Activated naive CD4-positive, alpha-beta T cell (primary cell): ENCODE data around the gene NIPAL4.
"Not testable (repeated sequence)": the region's sequence is repeated elsewhere in the genome, so short reads cannot be mapped to it uniquely, and the experiment has no call there.

ENCODE experiments used
- DNase-seq, 4 experiments: peaks; one replicate each; lab custom pipeline; 2025; lab: John Stamatoyannopoulos, UW

Gene NIPAL4

DNA sequence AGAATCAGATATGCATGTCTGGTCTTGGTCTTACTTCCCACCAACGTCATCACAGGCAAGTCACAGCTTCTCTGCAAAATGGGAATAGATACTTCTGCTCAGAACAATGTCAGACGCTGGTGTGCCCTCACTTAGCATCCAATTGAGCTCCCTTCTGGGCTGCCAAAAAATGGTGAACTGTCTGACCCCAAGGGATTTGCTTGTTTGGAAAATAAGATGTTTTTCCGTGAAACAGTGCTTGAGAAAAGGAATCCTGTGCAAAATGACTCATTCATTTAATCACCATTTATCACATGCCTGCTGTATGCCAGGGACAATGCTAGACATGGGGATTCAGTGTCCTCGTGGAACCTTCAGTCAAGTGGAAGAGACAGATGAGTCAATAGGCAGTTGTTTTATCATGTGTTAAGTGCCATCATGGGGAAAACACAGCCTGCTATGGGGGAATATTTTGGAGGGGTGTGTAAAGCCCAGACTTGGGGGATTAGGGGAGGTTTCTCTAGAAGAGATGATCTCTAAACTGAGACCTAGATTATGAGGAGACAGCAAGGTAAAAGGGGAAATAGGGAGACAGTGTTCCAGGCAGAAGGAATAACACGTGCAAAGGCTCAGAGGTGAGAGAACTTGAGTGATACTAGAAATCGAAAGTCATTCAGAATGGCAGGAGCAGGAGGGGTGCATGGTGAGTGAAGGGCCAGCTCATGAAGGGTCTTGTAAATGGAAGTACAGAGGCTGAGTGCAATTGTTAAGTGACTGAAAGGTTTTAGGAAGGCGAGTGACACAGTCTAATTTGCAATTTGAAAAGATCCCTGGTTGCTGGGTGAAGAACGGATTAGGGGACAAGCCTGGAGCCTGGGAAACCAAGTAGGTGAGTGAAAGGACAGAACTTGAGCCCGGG lies 3.9 kb downstream of the NIPAL4 start:
- DNase-seq = no peak

DNA sequence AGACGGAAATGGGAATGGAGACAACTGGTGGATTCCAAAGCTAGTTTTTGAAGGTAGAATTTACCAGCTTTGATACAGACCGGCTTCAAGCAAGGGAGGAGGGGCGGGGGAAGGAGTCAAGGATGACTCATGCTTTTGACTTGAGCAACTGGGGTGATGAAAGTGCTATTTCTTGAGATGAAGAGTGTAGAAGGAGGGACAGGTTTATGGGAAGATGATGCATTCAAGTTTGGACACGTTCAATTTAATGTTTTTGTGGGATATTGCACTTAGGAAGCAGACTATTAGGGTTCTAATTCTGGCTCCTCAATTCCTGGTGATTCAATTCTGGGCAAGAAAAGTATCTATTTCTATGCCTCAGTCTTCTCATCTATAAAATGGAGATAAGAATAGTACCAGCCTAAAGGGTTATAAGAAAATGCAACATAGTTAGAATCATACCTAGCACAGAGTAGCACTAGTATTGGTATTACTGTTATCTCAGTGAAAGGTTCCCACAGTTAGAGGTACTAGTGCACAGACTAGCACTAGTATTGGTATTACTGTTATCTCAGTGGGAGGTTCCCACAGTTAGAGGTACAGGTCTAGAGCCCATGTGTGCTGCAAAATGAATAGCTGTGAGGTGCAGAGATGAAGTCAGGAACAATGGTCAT lies 4.6 kb downstream of the NIPAL4 start:
- DNase-seq = no peak

DNA sequence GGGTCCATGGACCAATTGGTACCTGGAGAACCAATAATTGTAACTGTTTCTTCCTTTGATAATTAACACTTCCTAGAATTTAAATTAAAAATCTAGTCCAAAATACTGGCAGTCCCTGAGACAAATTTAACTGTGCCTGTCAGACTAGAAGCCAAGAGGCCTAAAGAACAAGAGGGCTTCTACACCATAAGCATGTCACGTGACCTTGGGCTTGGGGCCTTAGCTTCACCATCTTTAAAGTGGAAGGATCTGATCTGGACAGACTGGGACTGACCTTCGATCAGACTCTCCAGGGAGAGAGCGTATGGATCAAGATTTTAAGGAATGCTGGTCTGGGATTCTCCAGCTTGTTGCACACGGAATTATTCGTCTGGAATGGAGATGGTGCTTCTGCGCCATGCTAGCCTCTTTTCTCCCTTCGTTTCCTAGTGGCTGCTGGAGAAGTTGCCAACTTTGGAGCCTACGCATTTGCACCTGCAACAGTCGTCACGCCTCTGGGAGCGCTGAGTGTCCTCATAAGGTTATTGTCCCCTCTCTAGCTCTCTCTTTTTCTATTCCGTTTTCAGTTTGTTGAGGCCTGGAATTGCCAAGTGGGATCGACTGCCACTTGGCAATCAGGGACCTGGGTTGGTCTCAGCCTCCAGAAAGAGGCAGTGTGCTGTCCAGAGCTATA lies 8.4 kb downstream of the NIPAL4 start:
- DNase-seq = no peak

DNA sequence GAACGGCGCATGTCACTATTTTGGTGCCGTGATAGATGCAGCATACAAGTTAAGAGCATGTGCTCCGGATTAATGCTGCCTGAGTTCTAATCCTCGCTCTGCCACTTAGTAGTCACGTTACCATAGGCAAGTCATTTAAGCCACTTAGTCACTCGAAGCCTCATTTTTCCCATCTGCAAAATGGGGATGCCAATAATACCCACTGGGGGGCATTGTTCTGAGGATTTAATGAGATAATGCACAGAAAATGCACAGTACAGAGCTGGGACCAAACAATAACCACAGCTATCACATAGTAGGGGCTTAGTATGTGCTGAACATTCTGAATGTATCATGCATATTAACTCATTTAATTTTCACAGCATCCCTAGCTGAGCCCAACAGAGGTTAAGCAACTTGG lies 9.1 kb downstream of the NIPAL4 start:
- no peak for DNase-seq

DNA sequence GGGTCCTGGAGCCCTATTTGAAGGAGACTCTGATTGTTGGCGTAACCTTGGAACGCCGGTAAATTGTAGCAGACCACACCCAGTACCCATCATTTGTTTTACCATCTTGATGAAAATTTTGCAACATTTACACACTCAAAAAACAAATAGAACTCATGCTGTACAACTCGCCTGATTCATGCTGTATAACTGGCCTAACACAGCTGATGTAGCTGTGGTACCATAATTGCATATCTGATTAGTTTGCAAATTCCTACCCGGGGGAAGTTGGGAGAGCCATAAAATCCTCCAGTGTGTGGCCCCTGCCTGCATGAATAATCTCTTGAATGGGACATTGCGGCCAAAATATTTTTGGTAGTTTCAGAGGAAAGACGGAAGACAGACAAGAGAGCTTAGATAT lies 9.7 kb downstream of the NIPAL4 start:
- DNase-seq = no peak

DNA sequence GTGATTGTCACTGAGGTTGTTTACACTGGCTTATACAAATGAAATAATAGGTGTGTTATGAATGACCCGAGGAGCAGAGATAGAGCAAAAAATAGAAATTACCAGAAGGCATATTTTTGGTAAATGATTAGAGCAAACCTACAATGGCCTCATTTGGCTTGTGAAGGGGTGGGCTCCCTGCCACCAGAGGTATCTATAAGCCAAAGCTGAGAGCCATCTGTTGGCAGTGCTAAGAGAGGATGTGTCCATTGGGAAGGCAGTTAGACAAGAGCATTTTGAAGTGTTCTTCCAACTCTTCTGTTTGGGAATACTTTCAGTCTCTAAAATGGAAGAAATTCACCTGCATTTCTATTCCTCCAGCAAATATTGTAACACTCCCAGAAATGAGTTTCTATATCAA lies 10.6 kb downstream of the NIPAL4 start:
- no peak for DNase-seq

DNA sequence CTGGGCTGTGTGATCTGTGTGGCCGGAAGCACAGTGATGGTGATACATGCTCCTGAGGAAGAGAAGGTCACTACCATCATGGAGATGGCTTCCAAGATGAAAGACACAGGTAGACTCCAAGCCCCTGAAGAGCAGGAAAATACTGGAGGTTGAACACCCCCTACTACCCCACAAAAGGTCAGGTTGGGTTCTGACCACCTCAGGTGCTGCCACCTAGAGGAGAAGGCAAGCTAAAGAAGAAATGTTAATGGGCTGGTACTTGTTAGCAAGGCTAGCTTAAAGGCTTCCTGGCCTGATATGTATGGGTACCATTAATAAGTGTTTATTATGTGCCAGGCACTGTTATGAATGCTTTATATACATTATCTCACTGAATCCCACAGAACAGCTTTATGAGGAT lies 11.7 kb downstream of the NIPAL4 start:
- no peak for DNase-seq

DNA sequence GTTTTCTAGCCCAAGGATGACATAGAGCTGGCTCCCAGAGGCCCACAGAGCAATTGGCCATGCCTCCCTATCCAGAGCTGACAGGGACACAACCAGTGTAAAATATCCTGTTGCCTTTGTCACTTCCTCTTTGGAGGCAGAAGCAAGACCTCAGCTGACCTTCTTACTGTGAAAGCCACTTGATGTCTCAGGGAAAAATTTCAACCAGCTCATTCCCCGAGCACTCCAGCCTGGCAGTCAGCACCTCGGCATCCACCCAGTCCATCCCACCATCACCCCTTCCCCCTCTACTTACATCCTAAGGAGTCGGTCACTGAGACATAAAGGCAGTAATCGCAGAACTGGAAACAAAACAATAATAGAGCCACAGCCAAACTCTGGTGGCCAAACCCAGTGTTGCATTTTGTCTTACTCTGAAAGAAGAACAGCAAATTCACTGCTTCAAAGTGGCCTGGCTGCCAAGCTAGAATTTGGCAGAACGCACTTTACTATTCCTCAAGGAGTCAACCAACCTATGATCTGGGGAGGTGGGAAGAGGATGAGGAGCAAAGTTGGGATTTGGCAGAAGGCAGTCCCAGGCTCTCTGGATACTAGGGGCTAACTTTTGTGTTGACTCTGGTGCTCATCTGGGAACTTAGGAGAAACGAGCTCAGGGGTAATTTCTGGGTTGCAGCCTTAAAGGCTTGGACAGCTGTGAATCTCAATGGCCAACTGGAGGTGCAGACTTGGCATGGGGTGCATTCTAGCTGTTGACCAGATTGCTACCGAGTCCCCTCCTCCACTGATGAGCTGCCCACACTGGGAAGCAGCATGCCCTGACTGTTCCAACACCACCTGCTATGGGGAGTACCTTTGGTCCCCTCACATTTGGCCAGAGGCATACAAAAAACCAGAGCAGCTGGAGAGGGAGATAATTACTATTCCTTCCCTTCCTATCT lies 13.6 kb downstream of the NIPAL4 start:
- no peak for DNase-seq

DNA sequence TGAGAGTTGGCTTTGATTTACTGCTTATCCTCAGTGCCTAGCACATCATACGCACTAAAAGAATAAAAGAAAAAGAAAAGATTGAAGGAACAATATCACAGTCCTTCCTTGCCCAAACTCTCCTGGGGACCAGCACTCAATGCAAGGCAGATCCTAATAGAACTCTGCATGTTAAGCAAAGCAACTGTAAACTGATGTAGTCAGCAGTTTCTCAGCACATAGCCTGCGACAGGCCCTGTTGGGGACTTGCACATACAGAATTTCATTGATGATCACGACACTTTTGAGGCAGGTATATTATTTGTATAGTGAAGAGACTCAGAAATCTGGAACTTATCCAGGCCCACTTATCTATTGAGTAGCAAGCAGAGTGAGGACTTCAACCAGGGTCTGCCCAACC lies 15.4 kb downstream of the NIPAL4 start:
- DNase-seq = no peak

DNA sequence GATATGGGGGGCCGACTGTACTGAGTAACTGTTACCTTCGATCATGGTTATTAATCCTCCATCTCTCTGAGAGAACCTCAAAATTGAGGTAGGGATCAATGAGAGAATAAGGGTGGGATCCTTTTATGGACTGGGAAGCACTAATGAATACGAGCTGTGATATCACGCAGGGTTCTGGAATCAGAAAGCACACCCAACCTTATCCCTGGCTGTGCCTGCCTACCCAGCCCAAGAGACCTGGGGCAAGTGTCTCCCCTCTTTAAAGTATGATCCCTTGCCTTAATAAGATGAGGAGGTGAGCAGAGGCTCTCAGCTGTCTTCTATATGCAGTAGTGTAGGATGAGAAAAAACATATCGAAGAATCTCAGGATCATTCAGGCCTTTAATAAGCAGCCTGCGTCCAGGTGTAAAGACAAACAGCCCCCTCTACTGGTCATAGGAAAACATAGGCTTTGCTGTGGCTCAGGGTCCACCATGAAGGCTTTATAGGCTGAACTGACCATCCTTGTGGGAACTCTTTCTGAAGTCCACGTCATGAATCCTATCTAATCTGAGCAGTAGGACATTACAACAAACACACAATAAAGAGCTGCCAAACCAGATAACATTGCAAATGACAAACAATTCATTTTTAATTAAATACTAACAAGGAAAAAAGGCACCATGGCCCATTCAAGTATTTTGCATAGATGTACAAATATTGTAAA lies 16.8 kb downstream of the NIPAL4 start:
- no peak for DNase-seq

DNA sequence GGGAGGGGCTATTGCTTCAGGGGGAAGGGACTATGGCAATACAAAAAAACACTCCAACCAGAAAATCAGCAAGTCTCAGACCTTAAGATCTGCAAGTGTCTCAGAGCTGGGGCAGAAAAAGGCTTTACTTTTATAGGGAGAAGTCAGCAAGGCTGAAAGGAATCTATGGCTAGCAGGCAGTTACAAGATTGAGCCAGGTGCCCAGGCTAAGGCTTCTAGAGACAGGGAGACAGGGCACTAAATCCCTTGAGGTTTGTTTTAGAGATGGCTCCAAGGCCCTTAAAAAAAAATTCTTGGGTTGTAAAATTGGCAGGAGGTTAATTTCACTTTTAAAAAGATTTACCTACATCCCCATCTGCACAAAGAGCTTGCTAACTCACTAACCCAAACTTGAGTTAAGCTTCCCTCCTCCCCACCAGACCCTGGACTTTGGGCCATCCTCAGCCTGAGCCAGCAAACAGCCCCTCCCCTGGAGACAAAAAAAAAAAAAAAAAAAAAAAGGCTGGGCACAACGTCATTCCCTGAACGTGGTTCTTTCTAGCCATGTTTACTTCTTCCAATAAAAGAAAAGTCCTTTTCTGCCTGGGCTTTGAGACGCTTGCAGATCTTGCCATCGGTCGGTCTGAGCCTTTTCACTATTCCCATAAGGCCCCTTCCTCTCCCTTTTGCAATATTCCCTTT lies 17.9 kb downstream of the NIPAL4 start:
- DNase-seq = no peak

DNA sequence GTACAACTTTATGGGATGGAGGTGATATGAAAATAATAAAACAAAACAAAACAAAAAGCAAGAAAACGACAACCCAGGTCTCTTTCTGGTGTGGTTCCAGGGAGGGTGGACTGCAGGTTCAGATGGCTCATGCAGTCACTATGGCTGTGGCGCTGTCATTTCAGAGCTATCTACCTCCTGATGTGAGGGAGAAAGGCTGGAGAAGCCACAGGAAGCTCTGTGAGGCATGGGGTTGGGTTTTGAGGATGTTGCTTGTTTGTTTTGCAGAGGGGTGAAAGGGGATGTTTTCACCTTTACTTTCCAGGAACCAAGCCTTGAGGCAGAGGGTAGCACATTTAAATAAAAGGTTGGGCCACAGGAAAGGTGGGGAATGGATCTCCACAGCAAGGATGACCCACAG lies 18.7 kb downstream of the NIPAL4 start:
- no peak for DNase-seq

DNA sequence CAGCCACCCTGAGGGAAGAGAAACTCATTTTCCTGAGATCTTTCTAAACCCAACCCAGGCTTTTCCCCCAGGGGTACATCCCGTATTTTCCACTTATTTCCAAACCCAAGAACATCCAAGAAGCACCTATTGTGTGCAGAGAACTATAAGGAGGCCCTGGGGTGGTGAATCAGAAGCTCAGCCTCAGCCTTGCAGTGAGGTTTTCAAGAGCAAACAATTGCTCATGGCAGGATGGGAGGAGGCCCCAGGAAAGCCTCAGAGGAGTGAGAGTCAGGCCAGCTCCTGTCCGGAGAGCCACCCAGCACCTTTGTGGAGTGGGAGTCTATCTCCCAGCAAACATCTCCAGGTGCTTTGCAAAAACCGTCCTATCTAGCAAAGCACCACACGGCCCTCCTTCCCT lies 19.2 kb downstream of the NIPAL4 start:
- DNase-seq = no peak

DNA sequence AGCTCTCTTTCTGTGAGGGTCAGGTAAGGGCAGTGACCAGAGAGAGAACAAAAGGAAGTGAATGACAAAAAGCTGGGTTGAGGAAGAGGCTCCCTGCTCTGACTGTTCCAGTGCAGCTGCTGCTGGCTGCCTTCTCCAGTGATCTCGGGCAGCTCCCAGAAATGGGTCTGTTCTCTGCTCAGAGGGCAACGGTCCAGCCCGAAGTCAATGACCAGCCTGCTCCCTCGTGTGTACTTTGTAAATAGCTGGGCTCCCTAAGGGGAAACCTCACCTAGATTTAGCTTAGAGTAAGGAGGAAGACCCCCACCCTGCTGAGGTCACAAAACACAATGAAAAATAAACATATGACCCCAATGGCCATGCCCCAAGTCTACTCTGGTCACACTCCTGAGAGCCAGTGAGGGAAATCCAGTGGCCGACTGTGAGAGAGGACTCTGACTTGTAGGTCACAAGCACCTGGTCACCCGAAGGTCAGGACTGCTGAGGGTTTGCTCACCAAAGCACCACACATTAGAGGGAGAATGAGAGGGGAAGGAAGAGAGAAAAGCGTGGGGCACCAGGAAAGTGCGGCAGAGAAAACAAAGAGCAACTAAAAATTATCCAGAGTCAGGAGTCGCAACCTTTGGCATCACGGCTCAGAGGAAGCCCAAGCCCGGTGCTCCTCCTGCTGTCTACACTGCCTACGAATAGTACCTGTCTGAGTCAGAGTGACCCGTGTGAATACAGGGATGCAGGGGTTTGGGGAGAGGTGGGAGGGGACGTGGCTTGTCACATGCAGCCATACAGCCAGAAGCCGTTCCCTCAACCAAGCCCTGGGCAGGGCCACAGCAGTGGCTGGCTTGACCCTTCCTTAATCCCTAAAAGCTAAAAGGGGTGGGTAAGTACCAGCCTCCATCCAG lies 19.8 kb downstream of the NIPAL4 start:
- DNase-seq = no peak

DNA sequence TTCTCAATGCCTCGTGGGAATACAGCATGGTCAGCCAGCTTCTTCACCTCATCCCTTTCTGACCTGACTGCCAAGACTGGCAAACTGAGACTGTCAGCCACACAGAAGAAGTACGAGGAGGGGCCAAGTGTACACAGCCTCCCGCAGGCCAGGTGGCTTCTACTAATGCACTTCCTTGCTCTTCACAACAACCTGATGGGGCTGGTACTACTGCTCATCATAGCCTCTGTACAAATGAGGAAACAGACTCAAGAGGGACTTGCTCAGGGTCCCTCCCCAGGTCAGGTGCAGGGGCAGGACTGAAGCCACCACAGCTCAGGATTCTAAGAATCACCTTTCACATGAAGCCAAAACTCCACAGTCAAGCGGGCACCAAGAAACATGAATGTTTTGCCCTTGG lies 21.3 kb downstream of the NIPAL4 start:
- no peak for DNase-seq

DNA sequence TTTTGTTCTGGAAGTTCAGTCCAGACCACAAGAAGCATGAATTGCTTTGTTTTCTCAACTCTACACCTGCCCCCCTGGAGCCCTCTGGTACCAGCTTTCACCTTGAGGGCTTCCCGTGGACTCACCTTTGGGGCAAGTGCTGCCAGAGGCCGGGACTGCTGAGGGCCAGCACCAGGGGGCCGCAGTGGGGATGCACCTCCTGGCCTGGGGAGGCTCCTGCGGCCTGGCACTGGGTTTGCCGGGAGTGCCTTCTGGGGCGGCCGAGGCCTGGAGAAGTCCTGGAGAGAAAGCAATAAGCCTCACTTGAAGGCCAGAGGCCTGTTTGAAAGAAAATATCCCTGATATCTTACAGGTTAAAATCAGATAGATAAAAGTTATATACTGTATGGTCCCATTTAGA lies 21.7 kb downstream of the NIPAL4 start:
- no peak for DNase-seq

DNA sequence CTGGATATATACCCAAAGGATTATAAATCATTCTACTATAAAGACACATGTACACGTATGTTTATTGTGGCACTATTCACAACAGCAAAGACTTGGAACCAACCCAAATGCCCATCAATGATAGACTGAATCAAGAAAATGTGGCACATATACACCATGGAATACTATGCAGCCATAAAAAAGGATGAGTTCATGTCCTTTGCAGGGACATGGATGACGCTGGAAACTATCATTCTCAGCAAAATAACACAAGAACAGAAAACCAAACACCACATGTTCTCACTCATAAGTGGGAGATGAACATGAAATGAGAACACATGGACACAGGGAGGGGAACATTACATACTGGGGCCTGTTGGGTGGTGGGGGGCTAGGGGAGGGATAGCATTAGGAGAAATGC lies 22.7 kb downstream of the NIPAL4 start:
- DNase-seq = not testable (repeated sequence)

DNA sequence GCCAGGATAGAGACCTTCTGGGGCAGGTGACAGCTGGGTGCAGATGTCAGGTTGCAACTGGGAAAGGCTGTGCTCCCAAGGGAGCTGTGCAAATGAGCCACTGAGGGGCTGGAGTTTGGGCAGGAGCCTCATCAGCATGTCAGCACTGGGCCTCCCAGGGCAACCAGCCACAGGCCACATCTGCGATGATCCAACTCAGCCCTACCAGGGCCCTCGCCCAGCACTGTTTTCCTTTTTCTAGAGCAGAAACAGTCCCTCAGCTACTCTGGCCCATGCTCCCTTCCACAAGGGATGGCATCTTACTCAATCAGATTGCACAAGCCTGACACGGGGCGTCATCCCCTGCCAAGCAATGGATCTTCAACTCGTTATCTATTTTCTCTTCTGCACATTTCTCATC lies 24.8 kb downstream of the NIPAL4 start:
- no peak for DNase-seq

DNA sequence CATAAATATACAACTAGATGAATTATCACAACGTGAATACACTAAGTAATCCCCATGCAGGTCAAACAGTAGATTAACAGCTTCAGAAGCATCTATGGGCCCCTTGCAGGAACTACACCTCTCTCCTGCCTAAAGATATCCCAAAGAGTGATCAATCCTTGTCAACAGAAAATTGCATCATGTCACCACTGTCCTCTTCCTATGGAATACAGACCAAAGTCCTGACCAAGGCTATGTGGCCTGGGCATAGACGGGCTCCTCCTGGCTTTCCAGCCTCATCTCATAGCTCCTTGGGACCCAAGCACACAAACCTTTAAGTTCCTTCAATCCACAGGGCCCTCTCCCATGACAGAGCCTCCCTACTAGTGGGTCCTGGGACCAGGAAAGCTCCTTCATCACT lies 25.3 kb downstream of the NIPAL4 start:
- no peak for DNase-seq

DNA sequence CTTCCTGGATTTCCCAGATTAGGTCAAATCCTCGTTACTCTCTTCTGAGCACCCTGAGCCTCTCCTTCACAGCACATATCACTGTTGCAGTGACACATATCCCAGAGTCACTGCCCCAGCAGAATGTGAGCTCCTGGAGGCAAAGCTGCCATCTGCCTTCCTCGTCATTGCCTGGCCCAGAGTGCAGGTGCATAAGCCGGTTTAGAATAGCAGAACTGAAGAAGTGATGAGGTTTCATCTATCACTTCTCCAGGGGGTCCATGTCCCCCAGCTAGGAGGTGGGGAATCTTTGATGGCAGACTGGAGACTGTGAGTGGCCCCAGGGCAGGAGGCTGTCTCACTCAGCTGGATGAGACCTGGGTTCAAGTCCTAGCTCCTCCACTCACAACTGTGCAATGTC lies 25.8 kb downstream of the NIPAL4 start:
- no peak for DNase-seq
